ENCODE measurements around the gene GPC5. TPM values are rescaled to one million over a fixed set of nuclear protein-coding genes. Genes with fewer than 3 reads are reported as not detected.

Gene GPC5
- total RNA-seq, 1 experiment from 2014 or later, result 0.15 TPM

- Mint-ChIP-seq H3K27me3 (ENCODE audit: low read depth) (no peaks in the 10 kb centered on the region), H3K9me3 (no peaks in the 10 kb centered on the region), H3K36me3 (ENCODE audit: insufficient read depth in 1 of 3, low read depth in 3 of 3) (no peaks in the 10 kb centered on the region), H3K4me1 (no peaks in the 10 kb centered on the region), H3K27ac (no peak overlapping the region), H3K4me3 (no peak overlapping the region)
- no peak overlapping the region for H3K14ac ChIP-seq (ENCODE audit: insufficient read depth, low read length)
- H2BK5ac ChIP-seq (ENCODE audit: insufficient read length, low read length), result no peak overlapping the region
- no peaks in the 10 kb centered on the region for H3K79me1 ChIP-seq (ENCODE audit: insufficient read depth, low read depth, low read length, poor library complexity, severe bottlenecking)
- H3K18ac ChIP-seq (ENCODE audit: insufficient read length, low read depth, low read length), result no peak overlapping the region
- no peaks in the 10 kb centered on the region for H4K20me1 ChIP-seq (ENCODE audit: control insufficient read depth, insufficient read depth, insufficient read length)
- H3K9ac ChIP-seq (ENCODE audit: extremely low read depth, insufficient read length, low read length), result no peak overlapping the region
- no peaks in the 10 kb centered on the region for H3K9me3 ChIP-seq (ENCODE audit: control insufficient read depth, low read depth, low read length)
- no peak overlapping the region for H2BK12ac ChIP-seq (ENCODE audit: insufficient read length, low read depth, low read length)
- no peak overlapping the region for H2AFZ ChIP-seq (ENCODE audit: low read length)
- H2BK15ac ChIP-seq (ENCODE audit: low read depth, low read length), result no peak overlapping the region
- H4K8ac ChIP-seq (replicated peaks; ENCODE audit: insufficient read length, low read depth, low read length), result no peak overlapping the region
- H3K4me1 ChIP-seq (ENCODE audit: insufficient read depth, low read length), result no peaks in the 10 kb centered on the region
- no peak overlapping the region for H2AK5ac ChIP-seq (ENCODE audit: insufficient read length, low read length)
- H3K79me2 ChIP-seq (ENCODE audit: insufficient read depth, low read length), result no peaks in the 10 kb centered on the region
- H4K91ac ChIP-seq (ENCODE audit: insufficient read length, low read depth, low read length), result no peak overlapping the region
- no peak overlapping the region for H3K27ac ChIP-seq (ENCODE audit: insufficient read length, low read depth, low read length)
- H2BK20ac ChIP-seq (ENCODE audit: low read depth, low read length, poor library complexity, severe bottlenecking), result no peak overlapping the region
- no CpG with 5 or more reads among the region's 2 CpGs for WGBS (ENCODE audit: extremely low coverage, insufficient read length, low lambda C conversion rate)
- H3K23me2 ChIP-seq (ENCODE audit: insufficient read length, low read depth, low read length, poor library complexity, severe bottlenecking), result no peaks in the 10 kb centered on the region
- no peak overlapping the region for H3K4ac ChIP-seq (ENCODE audit: low read depth, low read length)
- H2BK120ac ChIP-seq (ENCODE audit: low read depth, low read length, poor library complexity, severe bottlenecking), result no peak overlapping the region
- no peak for DNase-seq
- H3T11ph ChIP-seq (ENCODE audit: low read length), result no peak overlapping the region
- TF ChIP-seq CTCF (conservative IDR thresholded peaks at IDR 0.05), result no peak
- H3K56ac ChIP-seq (ENCODE audit: insufficient read length, low read depth, low read length), result no peak overlapping the region
- no peak overlapping the region for H3K4me2 ChIP-seq (ENCODE audit: insufficient read depth, insufficient read length, low read length)
- no peaks in the 10 kb centered on the region for H3K27me3 ChIP-seq (ENCODE audit: insufficient read depth, low read length)
- H4K5ac ChIP-seq (ENCODE audit: insufficient read length, low read depth, low read length), result no peak overlapping the region
- no peak overlapping the region for H3K23ac ChIP-seq (ENCODE audit: insufficient read length, low read depth, low read length)
Observed at GRCh38 chr13:92038905-92039304, 640.5 kb downstream of the GPC5 start.

Data from H9 (cell line).